NCI-H748 treated with DMSO at 0.1 percent for 48 hours (cell line): ENCODE data around the gene CCL13.
A peak's percentile ranks its signal among the peaks of the same experiment; 100 is the strongest.

Experiments
- DNase-seq: peaks from one replicate; lab custom pipeline; 2025; lab: John Stamatoyannopoulos, UW

The CCL13 gene

GRCh38 chr17:34363183-34363661 lies 6.9 kb downstream of the CCL13 start, which contains the start of gene CCL1:
Gene CCL1, minus strand, starts transcription at chr17:34363233. Its CDS starts 72 bp downstream, at chr17:34363161.
- no peak for DNase-seq

- DNase-seq = no peak
These were observed 8.5 kb downstream of the CCL13 start for GRCh38 chr17:34364751-34365150.

- no peak for DNase-seq
These were observed 9.1 kb downstream of the CCL13 start for GRCh38 chr17:34365340-34365739.

GRCh38 chr17:34366010-34366409 lies 9.7 kb downstream of the CCL13 start:
- no peak for DNase-seq

DNA sequence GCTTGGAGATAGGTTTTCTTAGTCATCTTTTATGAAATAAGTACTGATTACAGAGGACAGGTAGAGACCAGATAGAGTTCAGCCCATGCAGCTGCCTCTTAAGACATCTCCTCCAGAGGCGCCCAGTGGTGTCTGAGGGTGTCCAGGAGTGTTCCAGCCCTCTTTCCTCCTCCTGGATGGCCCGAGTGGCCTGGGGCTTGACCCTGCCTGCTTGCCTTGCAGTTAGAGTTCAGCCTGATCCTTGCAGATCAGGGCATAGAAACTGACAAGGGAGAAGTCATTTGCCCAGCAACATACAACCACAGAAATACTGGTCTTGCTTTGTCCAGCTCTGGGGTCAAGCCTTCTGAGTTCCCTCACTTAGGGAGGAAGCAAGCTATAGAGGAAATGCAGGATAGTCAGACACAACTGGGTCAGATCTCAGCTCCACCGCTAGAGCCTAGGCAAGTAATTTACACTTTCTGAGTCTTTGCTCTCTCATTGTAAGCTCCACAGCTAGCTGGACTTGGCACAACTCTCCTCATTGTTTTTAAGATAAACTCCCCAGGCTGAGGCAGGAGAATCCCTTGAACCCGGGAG lies 10.3 kb downstream of the CCL13 start:
- no peak for DNase-seq

DNA sequence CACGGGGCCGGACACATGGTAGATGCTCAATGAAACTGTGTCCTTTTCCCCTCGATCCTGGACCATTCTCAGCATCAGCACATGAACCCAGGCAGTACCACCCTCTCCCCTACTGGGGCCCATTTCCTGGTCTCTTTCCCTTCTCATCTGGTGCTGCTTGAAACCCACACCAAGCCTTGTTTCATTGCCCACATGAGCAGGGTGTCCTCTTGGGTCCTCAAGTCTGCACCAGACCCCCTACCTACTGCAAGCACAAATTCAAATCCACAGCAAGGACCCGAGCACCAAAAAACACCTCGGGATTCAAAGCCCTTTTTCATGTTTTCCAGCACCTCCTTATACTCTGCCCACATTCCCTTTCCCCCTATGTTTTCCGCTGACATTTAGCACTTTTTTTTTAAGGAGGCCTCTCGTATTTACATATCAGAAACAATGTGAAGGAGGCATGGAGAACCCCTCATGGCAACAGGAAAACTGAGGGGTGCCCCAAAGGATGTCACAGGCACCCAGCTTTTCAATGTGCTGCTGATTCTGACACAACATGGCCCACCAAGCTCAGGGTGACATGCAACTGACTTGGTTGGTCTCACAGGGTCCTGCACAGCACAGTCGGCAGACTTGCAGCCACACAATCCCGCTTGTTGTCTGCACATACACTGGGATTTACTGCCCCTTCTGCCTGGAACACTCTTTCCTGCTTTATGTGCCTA lies 11.4 kb downstream of the CCL13 start:
- no peak for DNase-seq

DNA sequence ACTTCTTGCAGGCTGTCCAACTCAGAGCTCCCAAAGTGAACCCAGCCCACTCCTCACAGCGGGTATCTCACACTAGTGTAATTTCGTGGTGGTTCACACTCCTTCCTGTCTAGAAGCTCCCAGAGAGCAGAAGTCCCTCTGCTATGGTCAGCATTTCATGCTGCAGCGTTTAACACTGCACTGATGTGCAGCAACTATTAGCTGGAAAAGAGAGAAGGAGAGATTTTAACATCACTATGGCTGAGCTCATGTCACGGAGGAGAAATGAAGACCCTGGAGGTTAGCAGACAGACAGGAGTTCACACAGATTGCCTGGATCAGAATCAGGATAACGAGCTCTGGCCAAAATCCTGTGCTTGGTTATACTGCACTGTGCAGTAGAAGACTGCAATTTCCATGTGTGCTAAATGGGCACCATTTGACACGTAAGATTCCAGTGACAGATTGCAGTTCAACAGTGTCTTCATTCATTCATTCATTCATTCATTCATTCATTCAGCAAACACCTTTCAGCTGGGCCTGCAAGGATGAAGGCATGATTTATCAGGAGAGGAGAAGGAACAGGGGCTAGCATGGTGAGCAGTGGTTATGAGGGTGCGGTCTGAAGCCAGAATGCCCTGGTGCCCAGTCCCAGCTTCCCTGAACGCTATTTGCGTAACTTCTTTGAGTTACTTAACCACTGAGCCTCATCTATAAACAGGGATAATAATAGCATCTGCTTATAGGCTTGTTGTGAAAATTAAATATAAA lies 12.1 kb downstream of the CCL13 start:
- DNase-seq = no peak

DNA sequence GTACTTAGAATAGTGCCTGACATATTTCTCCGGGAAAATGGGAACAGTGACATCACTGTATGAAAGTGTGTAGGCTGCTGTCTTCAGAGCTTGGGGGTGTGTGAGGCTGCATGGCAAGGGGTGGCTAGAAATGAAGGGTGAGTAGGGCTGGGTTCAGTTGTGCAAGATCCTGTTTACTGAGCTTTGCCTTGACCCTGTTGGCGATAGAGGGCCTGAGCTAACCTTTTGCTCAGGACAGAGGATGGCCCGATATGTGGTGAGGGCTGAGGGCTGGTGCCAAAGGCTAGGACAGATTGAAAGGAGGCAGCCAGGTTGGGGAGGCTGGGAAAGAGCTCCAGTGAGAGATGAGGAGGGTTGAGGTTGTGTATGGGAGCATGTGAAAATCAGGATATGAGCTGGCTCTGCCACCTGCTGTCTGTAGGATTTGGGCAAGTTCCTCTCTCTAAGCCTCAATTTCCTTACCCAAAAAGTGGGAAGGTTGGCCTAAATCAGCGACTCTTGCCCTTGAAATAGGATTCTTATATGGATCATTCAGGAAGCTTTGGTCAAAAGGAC lies 12.7 kb downstream of the CCL13 start:
- no peak for DNase-seq

GRCh38 chr17:34369571-34369970 lies 13.3 kb downstream of the CCL13 start:
- no peak for DNase-seq

DNA sequence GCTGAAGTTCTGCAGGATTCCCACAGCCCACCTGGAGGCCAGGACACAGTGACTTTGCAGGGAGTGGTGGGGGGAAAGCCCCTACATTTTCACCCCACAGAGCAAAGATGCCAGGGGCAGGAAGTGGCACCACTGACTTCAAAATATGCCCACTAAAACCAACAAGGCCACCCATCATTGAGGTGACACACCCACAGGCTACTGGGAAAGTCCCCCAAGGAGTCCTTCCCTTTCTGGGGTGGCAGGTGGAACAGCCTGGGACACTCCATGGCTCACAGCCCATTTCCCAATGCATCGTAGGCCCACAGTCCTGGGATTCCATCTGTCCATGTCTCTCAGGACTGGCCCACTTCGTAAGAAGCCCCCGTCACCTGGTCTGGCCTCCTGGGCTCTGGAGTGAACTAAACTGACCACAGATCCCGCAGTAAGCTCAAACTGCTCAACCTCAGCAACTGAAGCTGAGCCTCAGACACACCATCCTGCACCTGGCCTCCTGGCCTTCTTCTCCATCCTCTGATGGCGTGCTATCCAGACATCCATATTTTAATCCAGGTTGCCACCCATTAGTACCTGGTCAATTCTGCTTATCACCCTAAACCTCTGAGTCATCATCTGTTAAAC lies 14.2 kb downstream of the CCL13 start:
- DNase-seq = no peak

DNA sequence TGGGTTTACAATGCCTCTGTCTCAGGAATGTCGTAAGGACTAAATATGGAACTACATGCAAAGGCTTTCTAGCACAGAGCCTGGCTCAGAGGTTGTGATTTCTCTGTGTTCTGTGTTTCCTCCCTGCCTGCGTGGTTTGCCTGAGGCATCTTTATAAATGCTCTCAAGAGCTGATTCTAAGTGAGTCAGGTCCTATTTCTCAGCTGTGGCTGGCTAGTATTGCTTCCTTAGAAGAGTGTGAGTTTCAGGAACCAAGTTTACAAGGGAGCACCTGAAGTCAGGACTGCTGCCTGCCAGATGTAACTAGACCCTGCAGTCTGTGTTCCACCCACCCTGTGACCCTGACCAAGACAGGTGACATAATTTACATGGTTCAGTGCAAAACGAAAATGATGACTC lies 14.7 kb downstream of the CCL13 start:
- DNase-seq = no peak

DNA sequence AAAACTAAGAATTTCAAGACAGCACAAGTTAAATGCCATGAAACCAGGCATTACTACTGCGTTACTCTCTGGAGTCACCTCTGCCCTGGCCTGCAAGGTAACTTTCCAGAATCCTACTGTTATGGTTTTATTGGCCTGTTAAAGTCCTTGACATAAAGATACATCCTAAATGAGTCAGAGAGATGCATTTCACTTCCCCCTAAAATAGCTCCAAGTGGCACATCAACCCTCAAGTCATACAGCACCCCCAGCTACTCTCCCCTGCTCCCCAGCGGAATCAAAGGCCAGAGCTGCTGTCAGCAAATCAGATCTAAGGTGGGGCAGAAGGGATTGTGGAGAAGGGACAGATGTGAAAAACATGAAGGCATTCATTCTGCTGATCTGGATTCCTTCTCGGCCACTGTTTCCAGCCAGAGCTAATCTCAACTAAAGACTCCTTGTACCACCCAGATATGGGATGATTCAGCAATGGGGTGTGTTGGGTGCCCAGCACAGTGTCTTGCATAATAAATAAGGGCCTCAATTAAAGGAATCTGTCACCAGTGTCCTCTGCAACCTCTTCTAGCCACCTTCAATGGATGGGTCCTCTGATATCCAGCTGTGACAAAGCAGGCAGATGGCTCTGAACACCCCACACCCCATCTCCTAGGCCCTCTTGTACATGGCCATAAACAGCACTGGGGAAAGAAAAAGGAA lies 15.3 kb downstream of the CCL13 start:
- DNase-seq = no peak

DNA sequence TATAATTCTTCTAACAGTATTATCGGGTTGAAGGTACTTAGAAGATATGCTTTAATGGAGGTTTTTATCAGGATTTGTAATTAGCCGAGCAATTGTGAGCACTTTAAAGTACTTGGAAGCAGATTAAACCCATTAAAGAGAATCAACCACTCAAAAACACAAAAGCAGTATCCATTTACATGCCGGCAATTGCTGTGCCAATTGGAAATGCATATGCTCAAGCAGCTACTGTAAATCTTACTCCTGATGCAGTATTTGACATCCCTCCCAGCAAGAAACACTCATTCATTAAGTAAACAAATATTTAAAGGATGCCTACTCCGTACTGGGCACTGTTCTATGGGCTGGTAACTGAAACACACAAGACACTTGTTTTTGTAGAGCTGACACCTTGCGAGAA lies 18.2 kb downstream of the CCL13 start:
- peak; percentile 72 for DNase-seq

DNA sequence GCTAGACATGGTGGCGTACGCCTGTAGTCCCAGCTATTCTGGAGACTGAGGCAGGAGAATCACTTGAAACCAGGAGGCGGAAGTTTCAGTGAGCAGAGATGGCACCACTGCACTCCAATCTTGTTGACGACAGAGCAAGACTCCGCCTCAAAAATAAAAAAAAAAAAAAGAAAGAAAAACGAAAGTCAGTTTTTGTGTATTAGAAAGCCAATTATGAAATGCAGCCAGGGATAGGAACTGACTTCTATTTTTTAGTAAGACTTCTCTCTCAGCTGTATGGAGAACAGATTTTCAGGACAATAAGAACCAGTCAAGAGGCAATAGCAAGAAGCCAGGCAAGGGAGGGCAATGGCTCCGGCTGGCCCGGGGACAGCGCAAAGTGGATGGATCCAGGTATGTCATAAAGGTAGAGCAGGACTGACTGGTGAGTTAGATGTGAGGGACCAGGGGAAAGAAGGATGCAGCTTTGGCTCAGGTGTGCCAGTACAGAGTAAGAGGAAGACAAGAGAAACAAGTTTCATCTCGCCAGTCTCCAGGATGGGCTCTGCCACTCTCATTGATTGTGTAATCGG lies 19.2 kb downstream of the CCL13 start:
- no peak for DNase-seq

- DNase-seq = no peak
These were observed 21.0 kb downstream of the CCL13 start for GRCh38 chr17:34377078-34377823.

- DNase-seq = no peak
These were observed 22.4 kb downstream of the CCL13 start for GRCh38 chr17:34378664-34379101.

DNA sequence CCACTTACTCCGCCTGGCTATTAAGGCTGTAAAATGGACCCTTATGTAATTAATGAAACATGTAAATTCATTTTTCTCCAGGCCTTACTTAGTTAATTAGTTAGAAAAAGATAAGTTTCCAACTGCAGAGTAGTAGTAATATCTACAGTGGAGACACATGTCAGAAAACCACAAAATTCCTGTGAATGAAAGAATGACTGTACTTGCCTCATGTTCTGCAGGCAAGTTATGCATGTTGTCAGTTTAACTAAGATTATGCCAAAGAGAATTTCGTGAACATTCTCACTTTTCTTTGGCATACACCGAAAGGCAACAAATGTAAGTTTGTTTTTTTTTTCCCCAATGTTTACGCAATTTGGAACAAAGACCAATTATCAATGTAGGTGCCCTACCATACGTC lies 23.6 kb downstream of the CCL13 start:
- no peak for DNase-seq

GRCh38 chr17:34382621-34383124 lies 26.4 kb downstream of the CCL13 start:
- no peak for DNase-seq

DNA sequence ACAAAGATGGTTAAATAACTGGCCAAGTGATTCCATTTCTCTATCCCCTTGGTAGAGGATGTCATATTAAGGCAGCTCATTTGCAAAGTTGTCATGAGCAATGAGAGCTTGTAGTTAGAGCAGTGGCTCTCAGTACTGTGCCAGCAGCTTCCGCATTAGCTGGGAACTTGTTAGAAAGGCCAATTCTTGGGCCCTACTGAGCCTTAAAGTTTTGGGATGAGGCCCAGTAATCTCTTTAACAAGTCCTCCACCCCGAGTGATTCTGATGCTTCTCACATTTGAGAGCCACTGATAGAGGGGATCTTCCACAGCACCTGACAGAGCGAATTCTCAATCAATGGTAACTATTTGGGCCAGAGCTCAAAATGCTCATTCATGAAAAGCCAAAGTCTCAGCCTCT lies 26.9 kb downstream of the CCL13 start:
- DNase-seq = no peak

GRCh38 chr17:34384271-34384670 lies 28.0 kb downstream of the CCL13 start:
- DNase-seq = no peak
